Type B pancreatic cell (in vitro differentiated cells): ENCODE data around the gene OR5K2. TPM values are rescaled to one million over a fixed set of nuclear protein-coding genes. Genes with fewer than 3 reads are reported as not detected.

ENCODE experiments used
- DNase-seq: peaks from one replicate; pipeline ENCODE4 v3.0.0; 2021; ENCODE audit warnings: mixed read lengths; ENCODE audit not compliant: unreplicated experiment; ENCODE audit errors: extremely low spot score
- H3K27ac Mint-ChIP-seq: 2 replicates; pipeline ENCODE4 v1.8.0; 2021; ENCODE audit warnings: mild to moderate bottlenecking, mixed read lengths
- H3K27me3 Mint-ChIP-seq: 2 replicates; pipeline ENCODE4 v1.8.0; 2021; ENCODE audit warnings: mixed read lengths
- H3K36me3 Mint-ChIP-seq: 2 replicates; pipeline ENCODE4 v1.8.0; 2021; ENCODE audit warnings: mixed read lengths
- H3K4me1 Mint-ChIP-seq: one replicate; pipeline ENCODE4 v1.8.0; 2021; ENCODE audit warnings: mixed read lengths; ENCODE audit not compliant: unreplicated experiment
- H3K4me3 Mint-ChIP-seq: 2 replicates; pipeline ENCODE4 v1.8.0; 2021; ENCODE audit warnings: mild to moderate bottlenecking, mixed read lengths
- H3K9me3 Mint-ChIP-seq: 2 replicates; pipeline ENCODE4 v1.8.0; 2021; ENCODE audit warnings: mixed read lengths
- total RNA-seq: library from RNA; stranded (reverse); gene quantifications from 2 replicates; pipeline ENCODE4 v1.2.1, GENCODE V29; 2021; ENCODE audit warnings: low replicate concordance
- TF ChIP-seq, protein P1 (sequence below): fragments of 200-600 bp; sonication (generic); conservative IDR thresholded peaks from 2 replicates; pipeline ENCODE4 v1.5.0; 2021; ENCODE audit warnings: antibody characterized with exemption, mild to moderate bottlenecking

The OR5K2 gene
- total RNA-seq, 1 donor from 2014 or later, result not detected

DNA sequence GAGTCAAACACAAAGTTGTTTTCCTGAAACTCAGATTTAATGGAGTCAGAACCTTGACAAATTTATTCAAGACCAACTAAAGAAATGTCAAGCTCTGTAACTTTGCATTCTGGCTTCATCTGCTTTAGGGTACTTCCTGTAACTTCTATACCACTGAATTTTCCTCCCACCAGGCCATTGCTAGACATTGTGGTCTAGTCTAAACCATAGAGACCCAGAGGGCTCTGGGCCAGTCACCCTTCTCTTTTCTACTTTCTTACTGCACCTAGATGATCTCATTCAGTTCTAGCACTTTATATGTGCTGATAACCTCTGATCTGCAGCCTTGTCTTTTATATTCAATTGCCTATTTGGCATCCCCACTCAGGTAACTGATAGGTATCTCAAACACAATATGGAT, 37.3 kb upstream of the OR5K2 start:
- TF ChIP-seq, protein P1, sequence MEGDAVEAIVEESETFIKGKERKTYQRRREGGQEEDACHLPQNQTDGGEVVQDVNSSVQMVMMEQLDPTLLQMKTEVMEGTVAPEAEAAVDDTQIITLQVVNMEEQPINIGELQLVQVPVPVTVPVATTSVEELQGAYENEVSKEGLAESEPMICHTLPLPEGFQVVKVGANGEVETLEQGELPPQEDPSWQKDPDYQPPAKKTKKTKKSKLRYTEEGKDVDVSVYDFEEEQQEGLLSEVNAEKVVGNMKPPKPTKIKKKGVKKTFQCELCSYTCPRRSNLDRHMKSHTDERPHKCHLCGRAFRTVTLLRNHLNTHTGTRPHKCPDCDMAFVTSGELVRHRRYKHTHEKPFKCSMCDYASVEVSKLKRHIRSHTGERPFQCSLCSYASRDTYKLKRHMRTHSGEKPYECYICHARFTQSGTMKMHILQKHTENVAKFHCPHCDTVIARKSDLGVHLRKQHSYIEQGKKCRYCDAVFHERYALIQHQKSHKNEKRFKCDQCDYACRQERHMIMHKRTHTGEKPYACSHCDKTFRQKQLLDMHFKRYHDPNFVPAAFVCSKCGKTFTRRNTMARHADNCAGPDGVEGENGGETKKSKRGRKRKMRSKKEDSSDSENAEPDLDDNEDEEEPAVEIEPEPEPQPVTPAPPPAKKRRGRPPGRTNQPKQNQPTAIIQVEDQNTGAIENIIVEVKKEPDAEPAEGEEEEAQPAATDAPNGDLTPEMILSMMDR, result no peak
- Mint-ChIP-seq H3K4me3 (no peak overlapping the region), H3K27me3 (no peaks in the 10 kb centered on the region), H3K36me3 (no peaks in the 10 kb centered on the region), H3K4me1 (no peaks in the 10 kb centered on the region), H3K9me3 (no peaks in the 10 kb centered on the region), H3K27ac (no peak overlapping the region)
- DNase-seq, result no peak

DNA sequence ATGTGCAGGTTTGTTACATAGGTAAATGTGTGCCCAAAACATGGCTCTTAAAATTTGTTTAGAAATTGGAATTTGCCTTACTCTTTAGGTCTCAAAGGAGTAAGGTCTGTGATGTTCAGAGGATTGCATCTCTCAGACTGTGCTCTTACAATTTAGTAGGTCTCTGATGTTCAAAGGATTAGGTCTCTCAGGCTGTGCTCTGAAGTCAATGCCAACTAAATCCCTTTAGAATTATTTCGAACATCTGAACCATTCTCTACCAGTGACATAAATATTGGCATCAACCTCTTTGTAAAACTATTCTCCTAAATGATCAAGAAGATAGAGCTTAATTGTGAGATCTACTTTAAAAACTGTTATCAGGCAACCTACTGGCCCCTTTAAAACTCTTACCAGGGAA, 34.6 kb upstream of the OR5K2 start, which contains the start of gene OR5K1:
OR5K1 (plus strand) TSS at position 301 of the 400 bp plus-strand sequence. CDS start 6,376 bp downstream, outside the sequence.
- TF ChIP-seq, protein P1, result no peak
- Mint-ChIP-seq H3K4me1 (no peaks in the 10 kb centered on the region), H3K4me3 (no peak within 1 kb of the TSS), H3K27me3 (no peaks in the 10 kb centered on the region), H3K27ac (no peak within 1 kb of the TSS), H3K9me3 (no peaks in the 10 kb centered on the region), H3K36me3 (no peaks in the 10 kb centered on the region)
- DNase-seq, result no peak

DNA sequence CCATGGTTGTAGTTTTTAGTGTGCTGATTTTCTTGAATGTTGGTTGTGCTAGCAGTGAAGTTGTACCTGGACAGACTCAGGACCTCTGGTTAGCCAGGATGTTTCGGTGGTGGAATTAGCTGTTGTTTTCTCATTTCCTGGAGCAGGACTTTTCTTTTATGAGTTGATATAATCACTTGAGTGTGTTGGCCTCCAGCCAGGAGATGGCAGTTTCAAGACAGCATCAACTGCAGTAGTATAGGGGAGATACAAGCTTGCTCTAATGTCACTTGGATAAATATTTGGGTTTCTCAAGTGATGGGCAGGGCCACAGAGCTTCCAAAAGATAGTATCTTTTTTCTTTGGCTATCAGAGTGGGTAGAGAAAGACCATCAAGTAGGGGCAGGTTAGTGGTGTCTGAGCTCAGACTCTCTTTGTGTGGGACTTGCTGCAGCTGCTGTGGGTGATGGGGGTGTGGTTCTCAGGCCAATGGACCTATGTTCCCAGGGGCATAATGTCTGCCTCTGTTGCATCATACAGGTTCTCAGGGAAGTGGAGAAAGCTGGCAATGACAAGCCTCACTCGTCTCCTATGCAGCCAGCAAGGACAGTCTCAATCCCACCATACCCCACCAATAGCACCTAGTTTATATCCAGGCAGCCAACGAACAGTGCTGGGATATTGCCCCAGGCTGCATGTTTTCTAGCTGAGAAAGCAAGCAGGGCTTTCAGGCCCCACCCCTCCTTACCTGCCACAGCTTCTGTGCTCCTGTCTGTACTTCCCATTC, 14.6 kb upstream of the OR5K2 start:
- Mint-ChIP-seq H3K9me3 (peaks cover 3% of the 10 kb centered on the region), H3K27me3 (no peaks in the 10 kb centered on the region), H3K4me3 (no peak overlapping the region), H3K27ac (no peak overlapping the region), H3K36me3 (no peaks in the 10 kb centered on the region), H3K4me1 (no peaks in the 10 kb centered on the region)
- TF ChIP-seq, protein P1, result no peak
- no peak for DNase-seq

DNA sequence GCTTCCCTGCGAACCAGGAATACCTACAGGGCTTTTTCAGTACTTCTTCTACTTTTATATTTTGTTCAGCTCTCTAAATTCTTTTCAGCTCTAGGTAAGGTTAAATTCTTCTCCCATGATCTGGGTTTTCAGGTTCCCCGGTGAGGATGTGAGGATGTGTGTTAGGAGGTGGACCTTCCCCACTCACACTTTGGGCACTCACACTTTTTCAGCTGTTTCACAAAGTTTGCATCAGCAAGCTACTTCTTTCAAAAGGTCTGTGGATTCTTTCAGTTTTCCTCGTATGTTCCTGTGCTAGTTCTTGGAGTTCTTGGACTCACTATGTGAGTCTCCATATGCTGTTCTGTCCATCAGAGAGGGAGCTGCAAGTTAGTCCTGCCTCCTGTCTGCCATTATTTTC, 13.9 kb upstream of the OR5K2 start:
- Mint-ChIP-seq H3K27ac (no peak overlapping the region), H3K9me3 (peaks cover 8% of the 10 kb centered on the region), H3K36me3 (no peaks in the 10 kb centered on the region), H3K4me3 (no peak overlapping the region), H3K4me1 (no peaks in the 10 kb centered on the region), H3K27me3 (no peaks in the 10 kb centered on the region)
- no peak for DNase-seq
- TF ChIP-seq, protein P1, result no peak

DNA sequence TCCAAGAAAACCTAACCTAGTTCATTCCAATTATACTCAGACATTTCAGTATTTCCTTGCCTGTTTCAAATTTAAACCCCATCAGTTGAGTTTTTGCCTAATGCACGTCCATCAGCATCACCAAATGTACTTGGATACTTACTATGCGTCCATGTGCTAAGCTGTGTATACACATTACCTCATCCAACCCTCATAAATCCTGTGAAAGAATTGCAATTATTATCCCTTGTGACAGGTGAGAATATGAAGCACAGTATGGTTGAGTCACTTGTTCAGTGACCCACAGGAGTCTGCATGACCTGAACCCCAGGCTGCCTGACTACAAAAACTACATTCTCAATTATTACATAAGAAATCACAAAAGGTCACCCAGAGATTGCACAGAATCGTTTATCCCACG, 2.5 kb downstream of the OR5K2 start:
- TF ChIP-seq, protein P1, result no peak
- H3K36me3 Mint-ChIP-seq, result no peaks in the 10 kb centered on the region
- no peaks in the 10 kb centered on the region for H3K4me1 Mint-ChIP-seq
- H3K9me3 Mint-ChIP-seq, result no peaks in the 10 kb centered on the region
- H3K4me3 Mint-ChIP-seq, result no peak overlapping the region
- H3K27ac Mint-ChIP-seq, result no peak overlapping the region
- H3K27me3 Mint-ChIP-seq, result peaks cover under 1% of the 10 kb centered on the region
- no peak for DNase-seq
